NB4 (cell line): ENCODE results near the gene STK24.

ENCODE experiments used
- CTCF ChIP-seq: IDR thresholded peaks from one replicate; pipeline ENCODE4 v1.5.1; 2012; ENCODE audit warnings: low read depth, low read length
- MAX ChIP-seq: IDR thresholded peaks from 2 replicates; pipeline ENCODE4 v1.6.1; 2011; ENCODE audit warnings: low read depth, low read length
- MYC ChIP-seq: IDR thresholded peaks from 2 replicates; pipeline ENCODE4 v1.6.1; 2011; ENCODE audit warnings: low read depth, low read length
- POLR2A ChIP-seq: IDR thresholded peaks from 2 replicates; pipeline ENCODE4 v1.6.1; 2011; ENCODE audit warnings: mild to moderate bottlenecking; ENCODE audit not compliant: insufficient read length; ENCODE audit errors: extremely low read depth

GRCh38 chr13:98449273-98449672, 127.6 kb downstream of the STK24 start:
- TF ChIP-seq CTCF (no peak), MYC (no peak), POLR2A (no peak), MAX (no peak)
